Ascending aorta (tissue), 2 donors: ENCODE results near the gene SLC30A7. TPM values are rescaled to one million over a fixed set of nuclear protein-coding genes. Genes with fewer than 3 reads are reported as not detected.

Experiments
- DNase-seq, 2 donors: peaks; one replicate each; pipeline ENCODE4 v3.0.0-alpha.2; 2019; ENCODE audit warnings: low spot score in 2 of 2
- H3K27ac ChIP-seq, 2 donors: fragments of 200-600 bp; sonication (generic); one replicate each; pipeline ENCODE4 v1.5.1; 2016 to 2017; ENCODE audit warnings: mild to moderate bottlenecking in 1 of 2
- H3K27me3 ChIP-seq: fragments of 200-600 bp; sonication (generic); one replicate; pipeline ENCODE4 v1.5.1; 2017
- H3K36me3 ChIP-seq, 2 donors: fragments of 200-600 bp; sonication (generic); one replicate each; pipeline ENCODE4 v1.5.1; 2016
- H3K4me1 ChIP-seq, 2 donors: fragments of 200-600 bp; sonication (generic); one replicate each; pipeline ENCODE4 v1.5.1; 2016 to 2017; ENCODE audit warnings: mild to moderate bottlenecking in 1 of 2
- H3K4me3 ChIP-seq, 2 donors: fragments of 200-600 bp; sonication (generic); one replicate each; pipeline ENCODE4 v1.5.1; 2016 to 2017; ENCODE audit warnings: mild to moderate bottlenecking in 1 of 2
- H3K9me3 ChIP-seq, 2 donors: fragments of 200-600 bp; sonication (generic); one replicate each; pipeline ENCODE4 v1.5.1; 2016
- CTCF ChIP-seq, 3 experiments: fragments of 200-600 bp in 2 of 3; fragments of 450-650 bp in 1 of 3; sonication (generic) in 2 of 3; IDR thresholded peaks; one replicate each; pipeline ENCODE4 v1.5.1; 2016 to 2019; ENCODE audit warnings: antibody characterized with exemption in 3 of 3, mild to moderate bottlenecking in 1 of 3, moderate library complexity in 1 of 3
- intact Hi-C: fragments of 100-400 bp; cut with DNase I; formaldehyde crosslinking; loops from one replicate; pipeline ENCODE4 v1.15.1; 2023
- total RNA-seq: library from RNA; depleted of rRNA; stranded (reverse); fragments of >200 nt; gene quantifications from one replicate; pipeline ENCODE4 v1.1.0, GENCODE V29; 2016

Gene SLC30A7
- total RNA-seq, 1 donor from 2014 or later = 12.1 TPM

GRCh38 chr1:100959502-100960060, 63.7 kb downstream of the SLC30A7 start:
- no peak overlapping the region for H3K27ac ChIP-seq
- DNase-seq = no peak
- H3K9me3 ChIP-seq = no peaks in the 10 kb centered on the region
- no peaks in the 10 kb centered on the region for H3K4me1 ChIP-seq
- no peaks in the 10 kb centered on the region for H3K27me3 ChIP-seq
- peaks cover 0 to 2% of the 10 kb centered on the region in 2 donors for H3K36me3 ChIP-seq
- no peak for TF ChIP-seq CTCF (IDR thresholded peaks at IDR 0.05)
- intact Hi-C loops = no loop called here
- H3K4me3 ChIP-seq = no peak overlapping the region

GRCh38 chr1:100960098-100960497, 64.2 kb downstream of the SLC30A7 start:
- DNase-seq = no peak
- intact Hi-C loops = no loop called here
- Histone ChIP-seq H3K9me3 (no peaks in the 10 kb centered on the region), H3K27me3 (no peaks in the 10 kb centered on the region), H3K27ac (no peak overlapping the region), H3K4me1 (no peaks in the 10 kb centered on the region), H3K36me3 (peaks cover 0 to 6% of the 10 kb centered on the region in 2 donors), H3K4me3 (no peak overlapping the region)
- no peak for TF ChIP-seq CTCF (IDR thresholded peaks at IDR 0.05)

GRCh38 chr1:100968621-100969020, 72.7 kb downstream of the SLC30A7 start:
- no peak for TF ChIP-seq CTCF (IDR thresholded peaks at IDR 0.05)
- Histone ChIP-seq H3K4me1 (no peaks in the 10 kb centered on the region), H3K27me3 (no peaks in the 10 kb centered on the region), H3K9me3 (no peaks in the 10 kb centered on the region), H3K27ac (no peak overlapping the region), H3K4me3 (no peak overlapping the region), H3K36me3 (peaks cover 22% of the 10 kb centered on the region in 2 donors)
- intact Hi-C loops = no loop called here
- DNase-seq = no peak

DNA sequence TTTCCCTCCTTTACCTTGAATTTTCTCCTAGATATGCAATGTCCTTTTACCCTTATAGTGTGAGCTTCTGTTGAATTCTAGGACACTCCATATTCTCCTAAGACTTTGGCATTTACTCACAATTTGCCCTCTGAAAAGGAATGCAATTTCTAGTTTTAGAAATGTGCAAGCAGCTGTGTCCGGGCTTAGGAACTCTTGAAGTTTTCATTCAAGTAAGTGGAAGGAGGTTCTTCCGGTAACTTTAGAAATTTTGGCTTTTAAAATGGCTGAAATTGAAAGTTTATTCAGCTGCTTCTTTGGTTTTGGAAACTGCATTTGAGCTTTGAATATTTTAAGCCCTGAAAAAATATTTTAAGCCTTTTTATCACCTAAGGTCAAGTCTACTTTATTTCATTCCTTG, 73.4 kb downstream of the SLC30A7 start:
- intact Hi-C loops = no loop called here
- Histone ChIP-seq H3K27me3 (no peaks in the 10 kb centered on the region), H3K9me3 (no peaks in the 10 kb centered on the region), H3K4me1 (no peaks in the 10 kb centered on the region), H3K36me3 (peaks cover 22% of the 10 kb centered on the region in 2 donors), H3K27ac (no peak overlapping the region), H3K4me3 (no peak overlapping the region)
- DNase-seq = no peak
- no peak for TF ChIP-seq CTCF (IDR thresholded peaks at IDR 0.05)

GRCh38 chr1:100971021-100971420, 75.1 kb downstream of the SLC30A7 start:
- Histone ChIP-seq H3K27me3 (no peaks in the 10 kb centered on the region), H3K36me3 (peaks cover 19 to 28% of the 10 kb centered on the region in 2 donors), H3K27ac (no peak overlapping the region), H3K9me3 (no peaks in the 10 kb centered on the region), H3K4me3 (no peak overlapping the region), H3K4me1 (no peaks in the 10 kb centered on the region)
- TF ChIP-seq CTCF (IDR thresholded peaks at IDR 0.05) = no peak
- no peak for DNase-seq
- intact Hi-C loops = no loop called here

GRCh38 chr1:100972185-100972584, 76.3 kb downstream of the SLC30A7 start:
- Histone ChIP-seq H3K4me3 (no peak overlapping the region), H3K4me1 (no peaks in the 10 kb centered on the region), H3K36me3 (peaks cover 9 to 22% of the 10 kb centered on the region in 2 donors), H3K27ac (no peak overlapping the region), H3K27me3 (no peaks in the 10 kb centered on the region), H3K9me3 (no peaks in the 10 kb centered on the region)
- intact Hi-C loops = no loop called here
- DNase-seq = no peak
- TF ChIP-seq CTCF (IDR thresholded peaks at IDR 0.05) = no peak
